ENCODE measurements around the gene SPPL3.
"Not testable (repeated sequence)": the region's sequence is repeated elsewhere in the genome, so short reads cannot be mapped to it uniquely, and the experiment has no call there.

The SPPL3 gene

GRCh38 chr12:120917748-120918147, 13.6 kb upstream of the SPPL3 start:
- DNase-seq, result no peak

- no peak for DNase-seq
Measured at GRCh38 chr12:120916561-120916960, 12.4 kb upstream of the SPPL3 start.

- no peak for DNase-seq
Measured at GRCh38 chr12:120914794-120915193, 10.6 kb upstream of the SPPL3 start.

GRCh38 chr12:120909633-120910298, 5.6 kb upstream of the SPPL3 start:
- no peak for DNase-seq

- no peak for DNase-seq
Measured at GRCh38 chr12:120905856-120906384, 1.8 kb upstream of the SPPL3 start.

- DNase-seq, result peak; percentile 12
Measured at GRCh38 chr12:120903412-120904196, 554 bp downstream of the SPPL3 start.

- DNase-seq, result no peak
Measured at GRCh38 chr12:120902846-120903411, 1.2 kb downstream of the SPPL3 start.

- DNase-seq, result no peak
Measured at GRCh38 chr12:120901818-120902217, 2.3 kb downstream of the SPPL3 start.

GRCh38 chr12:120901101-120901500, 3.1 kb downstream of the SPPL3 start:
- DNase-seq, result not testable (repeated sequence)

GRCh38 chr12:120895532-120895931, 8.6 kb downstream of the SPPL3 start:
- DNase-seq, result no peak

- no peak for DNase-seq
Measured at GRCh38 chr12:120892265-120892664, 11.9 kb downstream of the SPPL3 start.

GRCh38 chr12:120890963-120891362, 13.2 kb downstream of the SPPL3 start:
- no peak for DNase-seq

GRCh38 chr12:120887253-120888043, 16.7 kb downstream of the SPPL3 start:
- no peak for DNase-seq

GRCh38 chr12:120886199-120887018, 17.7 kb downstream of the SPPL3 start:
- DNase-seq, result no peak

- DNase-seq, result no peak
Measured at GRCh38 chr12:120885521-120885920, 18.6 kb downstream of the SPPL3 start.

- DNase-seq, result no peak
Measured at GRCh38 chr12:120884644-120885043, 19.5 kb downstream of the SPPL3 start.

- DNase-seq, result no peak
Measured at GRCh38 chr12:120882055-120882555, 22.1 kb downstream of the SPPL3 start.

GRCh38 chr12:120879718-120880300, 24.3 kb downstream of the SPPL3 start:
- no peak for DNase-seq

GRCh38 chr12:120879102-120879501, 25.1 kb downstream of the SPPL3 start:
- DNase-seq, result no peak

GRCh38 chr12:120874547-120875245, 29.5 kb downstream of the SPPL3 start:
- no peak for DNase-seq

- no peak for DNase-seq
Measured at GRCh38 chr12:120873226-120873625, 30.9 kb downstream of the SPPL3 start.
